ENCODE measurements around the gene SLC23A2.
"Not testable (repeated sequence)": the region's sequence is repeated elsewhere in the genome, so short reads cannot be mapped to it uniquely, and the experiment has no call there.

The SLC23A2 gene

DNA sequence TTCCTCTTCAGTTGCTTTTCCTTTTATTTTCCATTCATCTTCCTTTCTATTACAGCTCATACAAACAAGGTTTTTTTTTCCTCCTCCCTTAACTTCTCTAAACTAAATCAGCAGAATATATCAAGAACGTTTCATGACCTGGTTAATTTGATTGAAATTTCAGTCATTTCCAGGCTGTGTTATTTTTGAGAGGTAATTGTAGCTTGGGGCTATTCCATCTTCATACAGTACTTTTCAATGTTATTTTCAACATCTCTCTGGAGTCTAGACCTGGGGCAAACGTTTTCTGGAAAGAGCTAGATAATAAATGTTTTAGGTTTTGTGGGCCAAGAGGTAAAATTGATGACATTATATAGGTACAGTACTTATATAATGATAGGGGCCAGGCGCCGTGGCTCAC lies 4.0 kb upstream of the SLC23A2 start:
- no peak for DNase-seq (ENCODE audit: low read depth)

DNA sequence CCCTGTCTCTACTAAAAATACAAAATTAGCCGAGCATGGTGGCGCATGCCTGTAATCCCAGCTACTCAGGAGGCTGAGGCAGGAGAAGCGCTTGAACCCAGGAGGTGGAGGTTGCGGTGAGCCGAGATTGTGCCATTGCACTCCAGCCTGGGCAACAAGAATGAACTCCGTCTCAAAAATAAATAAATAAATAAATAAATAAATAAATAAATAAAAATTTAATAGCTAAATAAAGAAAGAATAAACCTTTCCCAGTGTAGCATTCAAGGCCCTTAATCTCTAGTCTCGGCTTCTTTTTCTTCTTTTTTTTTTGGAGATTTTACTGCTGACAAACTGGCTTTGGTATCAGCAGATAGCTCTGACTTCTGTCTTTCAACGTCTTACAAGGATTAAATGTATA lies 3.5 kb upstream of the SLC23A2 start:
- not testable (repeated sequence) for DNase-seq (ENCODE audit: low read depth)

DNA sequence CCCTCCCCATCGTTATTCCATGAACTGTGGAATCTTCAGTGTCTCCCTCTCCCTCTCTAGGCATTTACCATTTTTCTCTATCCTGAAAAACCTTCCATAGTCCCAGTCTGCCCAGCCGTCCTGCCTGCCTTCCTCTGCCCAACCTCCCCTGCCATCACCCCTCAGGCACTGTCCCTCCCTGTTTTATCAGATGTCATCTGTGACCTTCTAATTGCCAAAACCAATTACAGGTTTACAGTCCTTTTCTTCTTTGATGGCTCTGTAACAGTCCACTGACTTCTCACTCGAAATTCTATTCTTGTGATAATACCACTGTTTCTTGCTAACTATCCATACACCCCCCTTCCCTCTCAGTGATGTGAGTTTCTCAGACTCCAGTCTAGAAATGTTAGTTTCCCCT lies 2.3 kb upstream of the SLC23A2 start:
- DNase-seq (ENCODE audit: low read depth) = no peak

DNA sequence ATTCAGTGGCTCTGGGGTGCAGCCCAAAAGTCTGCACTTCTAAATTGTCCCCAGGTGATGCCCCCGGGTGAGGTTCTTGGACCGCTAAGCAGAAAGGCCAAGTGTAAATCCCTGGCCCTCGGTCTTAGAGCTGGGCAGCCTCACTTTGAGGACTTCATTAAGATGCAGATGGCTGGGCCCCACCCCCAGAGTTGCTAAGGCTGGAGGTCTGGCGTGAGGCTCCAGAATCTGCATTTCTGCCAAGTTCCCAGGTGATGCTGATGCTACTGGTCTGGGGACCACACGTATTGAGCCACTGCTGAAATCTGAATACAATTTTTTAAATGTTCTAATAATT lies 735 bp upstream of the SLC23A2 start:
- no peak for DNase-seq (ENCODE audit: low read depth)

DNA sequence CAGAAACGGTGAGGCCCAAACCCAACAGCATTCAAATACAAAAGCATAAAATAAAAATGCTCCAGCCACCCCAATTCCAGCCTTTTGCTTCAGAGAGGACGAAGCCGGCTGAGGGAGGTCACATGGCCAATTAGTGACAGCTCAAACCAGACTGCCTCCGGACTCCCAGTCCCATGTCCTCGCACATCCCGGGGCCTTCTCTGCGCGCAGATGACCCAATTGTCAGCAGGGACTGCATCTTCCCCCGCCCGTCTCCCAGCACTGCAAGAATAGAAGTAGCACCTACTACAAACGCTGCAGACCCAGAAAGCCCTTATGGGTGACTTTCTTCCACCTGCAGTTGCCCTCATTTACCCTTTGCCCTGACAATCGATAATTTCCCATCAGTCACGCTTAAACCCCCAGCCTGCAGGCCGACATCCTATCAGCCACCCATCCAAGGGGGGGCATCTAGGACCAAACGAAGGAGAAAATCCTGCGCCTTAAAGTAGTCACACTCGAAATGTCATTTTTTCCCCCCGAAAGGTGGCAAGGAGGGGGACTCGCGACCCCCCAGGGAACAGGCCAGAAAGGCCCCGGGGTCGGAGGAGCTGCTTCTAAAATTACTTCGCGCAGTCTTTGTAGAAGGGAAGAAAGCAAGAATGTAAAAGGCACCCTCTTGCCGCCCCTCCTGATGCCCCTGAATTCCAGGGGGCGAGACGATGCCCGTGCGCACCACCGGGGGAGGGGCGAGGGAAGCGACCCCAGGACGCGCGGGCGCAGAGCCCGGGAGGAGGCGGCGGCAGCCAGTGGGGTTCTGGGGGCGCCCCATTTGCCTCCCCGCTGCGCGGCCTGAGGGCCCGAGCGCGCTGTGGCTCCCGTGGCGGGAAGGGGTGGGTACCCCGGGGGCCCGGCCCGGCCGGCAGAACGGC lies 792 bp downstream of the SLC23A2 start:
- no peak for DNase-seq (ENCODE audit: low read depth)

DNA sequence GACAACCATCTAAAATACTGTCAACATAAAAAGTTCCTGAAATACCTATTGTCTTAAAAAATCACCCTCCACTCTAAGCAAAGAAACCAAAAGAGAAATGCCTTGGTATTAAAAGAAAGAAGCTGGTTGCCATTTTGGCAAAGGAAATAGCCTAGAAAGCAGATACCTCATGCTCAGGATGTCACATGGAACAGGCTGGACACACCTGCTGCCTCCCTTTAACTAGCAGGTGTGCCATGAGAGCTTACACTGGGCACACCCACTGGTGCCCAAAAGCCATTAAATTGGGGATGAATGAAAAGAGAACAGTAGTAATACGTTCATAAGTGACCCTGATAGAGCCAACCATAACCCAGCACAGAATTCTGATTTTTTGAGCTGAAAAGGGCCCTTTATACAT lies 1.5 kb downstream of the SLC23A2 start:
- DNase-seq (ENCODE audit: low read depth) = no peak

DNA sequence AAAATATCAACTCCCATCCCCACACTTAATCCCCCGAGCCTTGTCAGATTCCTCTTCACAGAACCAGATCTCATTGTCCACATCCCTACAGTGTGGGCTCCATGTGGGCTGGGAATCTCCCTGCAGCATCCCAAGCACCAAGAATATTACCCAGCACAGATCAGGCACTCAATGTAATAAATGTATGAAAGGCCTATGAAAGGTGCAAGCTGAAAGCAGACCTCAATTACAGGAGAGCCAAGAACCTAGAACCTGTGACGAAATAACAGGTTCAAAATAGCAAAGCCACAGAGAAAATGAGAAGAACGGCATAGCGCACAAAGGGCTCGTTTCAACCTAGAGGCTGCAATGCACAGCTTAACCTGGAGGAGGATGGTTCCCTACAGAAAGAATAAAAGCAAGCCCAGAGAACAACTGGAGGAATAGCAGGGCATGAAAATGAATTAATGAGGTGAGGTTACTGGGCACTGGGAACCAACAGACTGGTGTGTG lies 3.1 kb downstream of the SLC23A2 start:
- DNase-seq (ENCODE audit: low read depth) = no peak

DNA sequence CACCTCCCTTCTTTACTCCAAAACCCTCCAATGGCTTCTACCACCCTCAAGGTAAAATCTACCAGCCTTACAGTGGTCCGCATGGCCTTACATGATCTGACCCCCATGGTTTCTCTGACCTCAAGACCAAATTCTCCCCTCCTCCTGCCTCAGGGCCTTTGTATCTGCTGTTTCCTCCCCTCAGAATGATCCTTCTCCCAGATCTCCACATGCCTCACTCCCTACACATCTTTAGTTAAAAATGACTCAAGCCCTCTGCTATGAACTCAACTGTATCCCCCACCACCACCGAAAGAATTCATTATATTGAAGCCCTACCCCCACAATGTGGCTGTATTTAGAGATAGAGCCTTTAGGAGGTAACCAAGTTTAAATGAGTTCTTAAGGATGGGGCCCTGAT lies 4.1 kb downstream of the SLC23A2 start:
- DNase-seq (ENCODE audit: low read depth) = no peak

DNA sequence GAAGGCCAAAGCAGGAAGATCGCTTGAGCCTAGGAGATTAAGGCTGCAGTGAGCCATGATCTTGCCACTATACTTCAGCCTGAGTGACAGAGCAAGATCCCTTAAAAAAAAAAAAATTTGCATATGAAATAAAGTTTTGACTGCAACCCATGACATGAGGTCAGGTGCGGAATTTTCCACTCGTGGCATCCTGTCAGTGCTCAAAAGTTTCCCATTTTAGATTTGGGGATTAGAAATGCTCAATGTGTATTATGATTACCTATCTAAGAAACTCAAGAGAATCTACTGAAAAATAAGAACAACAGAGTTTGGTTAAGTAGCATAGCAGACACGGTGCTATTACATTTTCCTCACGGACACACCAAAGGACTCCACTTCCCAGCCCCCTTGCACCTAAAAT lies 11.7 kb downstream of the SLC23A2 start:
- no peak for DNase-seq (ENCODE audit: low read depth)

DNA sequence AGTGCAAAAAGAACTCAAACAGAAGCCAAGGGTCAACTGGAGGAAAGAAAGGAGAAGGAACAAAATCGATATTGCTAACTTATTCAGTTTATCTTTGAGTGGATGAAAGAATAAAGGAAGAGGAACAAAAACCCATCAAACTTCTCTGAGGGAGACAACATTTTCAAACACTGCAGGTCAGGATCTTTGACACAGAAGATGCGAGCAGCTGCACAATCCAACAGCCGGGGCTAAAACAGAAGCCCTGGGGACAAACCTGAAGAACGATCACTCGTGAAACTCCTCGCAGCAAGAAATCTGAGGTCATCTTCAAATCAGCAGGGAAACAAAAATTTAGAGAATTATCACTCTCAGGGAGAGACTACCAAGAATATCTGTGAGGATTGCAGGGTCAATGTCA lies 14.2 kb downstream of the SLC23A2 start:
- DNase-seq (ENCODE audit: low read depth) = no peak

DNA sequence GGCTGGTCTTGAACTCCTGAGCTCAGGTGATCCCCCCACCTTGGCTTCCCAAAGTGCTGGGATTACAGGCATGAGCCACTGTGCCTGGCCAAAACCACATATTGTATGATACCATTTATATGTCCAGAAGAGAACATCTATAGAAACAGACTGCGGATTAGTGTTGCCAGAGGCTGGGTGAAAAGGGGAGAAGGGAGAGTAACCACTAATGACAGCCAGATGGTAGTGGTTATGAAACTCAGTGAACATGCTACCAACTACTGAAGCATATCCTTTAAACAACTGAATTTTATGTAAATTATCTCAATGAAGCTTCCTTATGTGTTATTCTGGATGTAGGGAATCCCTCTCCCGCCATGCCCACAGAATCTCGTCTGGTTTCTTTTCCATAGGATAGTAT lies 15.7 kb downstream of the SLC23A2 start:
- no peak for DNase-seq (ENCODE audit: low read depth)

DNA sequence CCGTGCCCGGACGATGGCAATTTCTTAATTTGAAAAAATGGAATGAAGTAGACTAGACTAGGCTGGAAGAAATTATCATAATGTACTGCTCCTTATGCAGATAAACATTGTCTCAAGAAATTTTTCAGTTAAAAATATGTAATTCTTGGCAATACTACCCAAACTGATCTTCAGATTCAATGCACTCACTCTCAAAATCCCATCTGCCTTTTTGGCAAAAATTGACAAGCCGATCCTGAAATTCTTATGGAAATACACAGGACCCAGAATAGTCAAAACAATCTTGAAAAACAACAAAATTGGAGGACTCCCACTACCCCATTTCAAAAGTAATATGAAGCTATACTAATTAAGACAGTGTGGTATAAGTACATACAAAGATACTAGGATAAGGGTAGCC lies 19.0 kb downstream of the SLC23A2 start:
- no peak for DNase-seq (ENCODE audit: low read depth)

DNA sequence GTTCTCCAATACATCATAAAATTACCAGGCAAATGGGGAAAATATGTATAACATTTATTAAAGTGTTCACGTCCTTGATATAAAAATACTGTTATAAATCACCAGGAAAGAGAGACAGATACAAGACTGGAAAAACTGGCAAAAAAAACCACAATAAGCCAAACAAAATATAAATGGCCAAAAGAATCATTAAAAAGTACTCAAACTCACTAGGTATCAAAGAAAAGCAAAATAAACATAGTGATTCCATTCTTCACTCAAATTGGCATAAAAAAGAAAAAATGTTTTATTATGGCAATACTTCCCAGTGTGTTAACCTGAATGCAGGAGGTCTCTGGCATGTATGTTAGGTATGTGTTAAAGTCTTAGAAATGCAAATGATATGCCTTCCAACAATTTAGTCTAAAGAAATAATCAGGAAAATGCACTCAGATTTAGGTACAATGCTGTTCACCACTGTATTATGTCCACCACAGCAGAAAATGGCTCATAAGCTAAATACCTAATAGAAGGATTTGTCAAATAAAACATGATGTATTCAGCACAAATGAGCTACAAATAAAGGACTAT lies 21.4 kb downstream of the SLC23A2 start:
- DNase-seq (ENCODE audit: low read depth) = no peak

DNA sequence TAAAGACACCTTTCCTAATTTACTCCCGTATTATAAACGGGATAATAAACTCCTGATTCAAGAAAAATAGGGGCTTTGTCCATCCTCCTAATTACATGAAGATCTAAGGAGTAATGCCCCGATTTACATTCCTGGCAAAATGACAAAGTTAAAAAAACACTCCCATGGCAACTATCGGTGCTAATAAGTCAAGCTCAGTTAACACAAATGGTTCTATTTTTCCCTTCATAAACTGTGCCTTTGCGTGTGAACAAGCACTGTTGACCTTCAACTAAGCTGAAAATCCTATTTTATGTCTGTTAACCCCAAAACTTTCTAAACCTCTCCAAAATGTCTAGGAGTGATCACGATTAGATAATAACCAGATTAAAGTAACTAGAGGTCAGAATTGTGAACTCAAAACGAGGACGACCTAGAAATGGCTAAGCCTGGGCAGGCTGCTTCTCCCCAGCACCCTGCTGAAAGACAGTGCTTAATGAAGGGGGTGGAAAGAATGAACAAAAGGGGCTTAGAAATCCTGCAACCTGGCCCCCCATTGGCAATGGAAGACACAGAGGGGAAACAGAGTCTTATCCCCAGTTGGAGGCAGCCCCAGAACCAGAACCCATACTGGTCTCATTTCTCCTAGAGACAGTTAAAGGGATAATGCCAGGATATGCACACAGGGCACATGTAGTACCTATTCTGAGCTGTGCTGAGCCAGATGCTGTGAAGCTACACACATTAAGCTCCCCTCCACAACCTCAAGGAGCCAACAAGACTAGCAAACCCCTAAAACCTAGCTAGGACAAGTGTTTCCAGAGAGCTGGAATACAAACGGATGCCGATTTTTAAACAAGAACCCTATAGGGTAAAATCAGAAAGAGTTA lies 23.0 kb downstream of the SLC23A2 start:
- no peak for DNase-seq (ENCODE audit: low read depth)

DNA sequence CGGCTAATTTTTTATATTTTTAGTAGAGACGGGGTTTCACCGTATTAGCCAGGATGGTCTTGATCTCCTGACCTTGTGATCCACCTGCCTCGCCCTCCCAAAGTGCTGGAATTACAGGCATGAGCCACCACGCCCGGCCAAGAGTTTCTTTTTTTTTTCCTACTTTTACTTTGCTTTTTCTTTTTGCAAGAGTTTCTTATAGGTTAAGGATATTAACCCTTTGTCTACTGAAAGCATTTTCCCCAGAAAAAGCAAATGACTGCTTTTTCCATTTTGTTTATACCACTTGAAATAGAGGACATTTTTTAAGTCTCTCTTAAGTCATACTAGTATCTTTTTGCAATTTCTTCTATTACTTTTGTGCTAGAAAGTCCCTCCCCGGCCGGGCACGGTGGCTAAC lies 25.3 kb downstream of the SLC23A2 start:
- not testable (repeated sequence) for DNase-seq (ENCODE audit: low read depth)

DNA sequence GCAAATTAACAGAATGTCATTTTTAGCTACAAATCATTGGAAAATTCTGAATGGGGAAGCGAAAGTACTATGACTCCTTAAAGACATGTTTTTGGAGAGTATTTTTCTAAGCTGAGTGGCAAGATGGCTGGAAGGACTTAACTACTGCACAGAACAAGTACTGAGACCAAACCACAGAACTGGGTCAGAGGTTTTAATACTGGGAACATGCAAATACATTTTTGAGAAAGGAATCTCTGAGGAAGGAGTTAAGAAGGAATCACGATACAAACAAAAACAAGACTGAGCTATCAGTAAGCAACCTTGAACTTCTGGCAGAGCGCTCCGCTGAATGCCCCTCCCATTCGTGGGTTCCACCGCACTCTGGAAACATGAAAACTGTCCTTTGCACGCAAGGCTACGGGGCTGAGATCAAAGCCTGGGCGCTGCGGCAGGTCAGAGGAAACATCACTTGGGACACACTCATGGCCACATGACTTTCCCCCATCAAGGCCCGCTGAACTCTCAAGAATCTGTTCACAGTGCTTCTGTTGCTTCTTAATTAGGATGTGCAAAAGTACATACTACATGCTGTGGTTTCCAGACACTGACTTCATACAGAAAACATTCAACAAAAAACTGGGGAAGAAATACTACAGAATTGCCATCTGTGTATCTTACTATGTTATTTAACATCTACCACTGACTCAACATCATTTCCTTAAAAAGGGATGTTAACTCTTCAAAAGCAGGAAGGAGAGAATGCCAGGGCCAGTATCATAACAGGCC lies 27.8 kb downstream of the SLC23A2 start:
- peak; percentile 14 for DNase-seq (ENCODE audit: low read depth)

DNA sequence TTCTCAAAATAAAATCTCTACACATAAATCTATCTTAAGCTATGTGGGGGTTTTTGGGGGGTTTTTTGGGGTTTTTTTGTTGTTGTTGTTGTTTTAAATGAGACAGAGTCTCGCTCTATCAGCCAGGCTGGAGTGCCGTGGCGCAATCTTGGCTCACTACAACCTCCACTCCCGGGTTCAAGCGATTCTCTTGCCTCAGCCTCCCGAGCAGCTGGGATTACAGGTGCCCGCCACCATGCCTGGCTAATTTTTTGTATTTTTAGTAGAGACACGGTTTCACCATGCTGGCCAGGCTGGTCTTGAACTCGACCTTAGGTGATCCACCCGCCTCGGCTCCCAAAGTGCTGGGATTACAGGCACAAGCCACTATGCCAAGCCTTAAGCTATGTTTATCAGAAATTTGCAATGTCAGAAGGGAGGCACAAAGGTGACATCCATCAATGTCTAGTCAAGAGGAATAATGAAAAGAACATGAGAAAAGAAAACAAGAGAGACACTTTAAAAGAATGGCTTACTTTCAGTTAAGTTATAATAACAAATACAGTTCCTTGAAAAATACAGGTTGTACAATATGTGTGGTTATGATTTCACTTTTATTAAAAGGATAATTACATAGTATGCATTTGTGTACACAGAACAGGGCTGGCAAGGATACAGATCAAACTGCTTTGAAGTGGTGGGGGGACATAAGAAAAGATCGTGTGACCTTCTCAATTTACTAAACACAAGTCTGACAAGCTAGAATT lies 28.6 kb downstream of the SLC23A2 start:
- no peak for DNase-seq (ENCODE audit: low read depth)

DNA sequence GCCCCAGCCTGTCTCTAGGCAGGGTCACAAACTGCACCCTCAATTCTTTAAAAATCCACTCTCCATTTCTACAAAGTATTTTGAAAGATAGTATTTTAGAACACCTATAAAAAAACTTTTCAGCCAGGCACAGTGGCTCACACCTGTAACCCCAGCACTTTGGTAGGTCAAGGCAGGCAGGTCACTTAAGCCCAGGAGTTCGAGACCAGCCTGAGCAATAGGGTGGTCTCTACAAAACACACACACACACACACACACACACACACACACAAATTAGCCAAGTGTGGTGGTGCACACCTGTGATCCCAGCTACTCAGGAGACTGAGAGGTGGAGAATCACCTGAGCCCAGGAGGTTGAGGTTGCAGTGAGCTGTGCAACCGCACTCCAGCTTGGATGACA lies 30.2 kb downstream of the SLC23A2 start:
- no peak for DNase-seq (ENCODE audit: low read depth)

DNA sequence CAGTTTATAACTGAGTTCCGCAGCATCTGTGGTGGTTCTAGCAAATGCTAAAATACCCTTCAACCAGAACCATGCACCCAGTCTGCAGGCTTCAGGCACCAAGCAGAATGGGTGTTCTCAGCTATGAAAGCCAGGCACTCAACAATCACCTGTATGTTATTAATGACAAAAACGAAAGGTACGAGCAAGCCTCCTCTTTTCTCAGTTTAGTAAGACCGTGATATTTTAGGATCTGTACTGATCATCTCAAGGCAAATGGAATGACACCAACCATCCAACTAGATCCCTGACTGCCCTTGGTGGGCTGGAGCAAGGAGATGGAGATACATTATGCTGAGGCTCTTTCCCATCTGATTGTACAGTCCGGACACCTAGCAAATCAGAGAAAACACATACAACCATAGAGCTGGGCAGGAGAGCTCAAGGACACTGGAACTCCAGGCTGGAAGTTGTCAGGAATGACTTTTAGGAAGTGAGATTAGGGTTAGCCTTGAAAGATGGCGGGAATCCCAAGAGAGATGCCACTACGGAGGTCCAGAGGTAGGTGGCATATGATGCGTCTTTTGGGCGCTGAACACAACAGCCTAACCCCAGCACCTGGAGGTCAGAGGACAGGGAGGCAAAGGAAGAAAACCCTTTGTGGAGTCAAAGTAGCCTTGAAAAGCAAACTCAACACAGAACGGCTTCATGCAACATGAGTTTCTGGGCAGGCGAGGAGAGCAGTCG lies 33.4 kb downstream of the SLC23A2 start:
- no peak for DNase-seq (ENCODE audit: low read depth)

All from activated gamma-delta T cell treated with anti-CD3 and anti-CD28 coated beads, Interleukin-2, amount 50 U/mL, for 16 hours (primary cell).